GM19467 (cell line): ENCODE data around the gene MAP3K6.

Experiments
- ATAC-seq: cut with Tn5 transposase; IDR thresholded peaks from one replicate; pipeline ENCODE4 v1.9.1; 2021; ENCODE audit warnings: mild to moderate bottlenecking, moderate library complexity; ENCODE audit not compliant: unreplicated experiment

Gene MAP3K6

GRCh38 chr1:27356619-27357280 lies 10.0 kb downstream of the MAP3K6 start:
- ATAC-seq: no peak

- no peak for ATAC-seq
Measured at GRCh38 chr1:27356277-27356618, 10.5 kb downstream of the MAP3K6 start.

GRCh38 chr1:27355683-27356082 lies 11.1 kb downstream of the MAP3K6 start:
- ATAC-seq: no peak

GRCh38 chr1:27353629-27354028 lies 13.1 kb downstream of the MAP3K6 start:
- no peak for ATAC-seq

GRCh38 chr1:27353166-27353565 lies 13.6 kb downstream of the MAP3K6 start:
- ATAC-seq: no peak

- no peak for ATAC-seq
Measured at GRCh38 chr1:27351541-27352107, 15.1 kb downstream of the MAP3K6 start.

GRCh38 chr1:27350663-27351540 lies 15.9 kb downstream of the MAP3K6 start:
- no peak for ATAC-seq

- ATAC-seq: no peak
Measured at GRCh38 chr1:27349784-27350662, 16.7 kb downstream of the MAP3K6 start.

- ATAC-seq: no peak
Measured at GRCh38 chr1:27348861-27349783, 17.6 kb downstream of the MAP3K6 start.

- no peak for ATAC-seq
Measured at GRCh38 chr1:27346991-27347624, 19.7 kb downstream of the MAP3K6 start.

- ATAC-seq: no peak
Measured at GRCh38 chr1:27346357-27346756, 20.4 kb downstream of the MAP3K6 start.

GRCh38 chr1:27345272-27345671 lies 21.5 kb downstream of the MAP3K6 start:
- no peak for ATAC-seq

GRCh38 chr1:27343639-27344025 lies 23.1 kb downstream of the MAP3K6 start:
- ATAC-seq: no peak

GRCh38 chr1:27342778-27343638 lies 23.8 kb downstream of the MAP3K6 start:
- peak; percentile 53 for ATAC-seq

GRCh38 chr1:27342391-27342777 lies 24.4 kb downstream of the MAP3K6 start:
- no peak for ATAC-seq

- no peak for ATAC-seq
Measured at GRCh38 chr1:27341525-27342252, 25.1 kb downstream of the MAP3K6 start, which contains the start of gene SYTL1. Gene SYTL1 (plus strand): TSS chr1:27342022. CDS start chr1:27345335, 3,313 bp downstream.

- no peak for ATAC-seq
Measured at GRCh38 chr1:27339213-27339612, 27.5 kb downstream of the MAP3K6 start.

GRCh38 chr1:27338751-27339150 lies 28.0 kb downstream of the MAP3K6 start:
- ATAC-seq: no peak
